ENCODE data around the gene LRRC8E. TPM values are rescaled to one million over a fixed set of nuclear protein-coding genes. Genes with fewer than 3 reads are reported as not detected.

Gene LRRC8E
- total RNA-seq, 1 donor from 2014 or later: 3.1 TPM

GRCh38 chr19:7864690-7865074 lies 23.6 kb upstream of the LRRC8E start:
- DNase-seq: no peak
- ATAC-seq: no peak
- intact Hi-C loops (cut with micrococcal nuclease): no loop called here

GRCh38 chr19:7865262-7865911 lies 22.9 kb upstream of the LRRC8E start:
- no peak for ATAC-seq
- intact Hi-C loops (cut with micrococcal nuclease): no loop called here
- DNase-seq: no peak

GRCh38 chr19:7866399-7867091 lies 21.8 kb upstream of the LRRC8E start:
- ATAC-seq: no peak
- intact Hi-C loops (cut with micrococcal nuclease): no loop called here
- no peak for DNase-seq

GRCh38 chr19:7867092-7867844 lies 21.0 kb upstream of the LRRC8E start:
- no peak for DNase-seq
- ATAC-seq: no peak
- intact Hi-C loops (cut with micrococcal nuclease): no loop called here

- ATAC-seq (no peak), DNase-seq (no peak)
- intact Hi-C loops (cut with micrococcal nuclease): no loop called here
These were observed 20.0 kb upstream of the LRRC8E start for GRCh38 chr19:7868326-7868670.

GRCh38 chr19:7868671-7869452 lies 19.4 kb upstream of the LRRC8E start:
- DNase-seq: peak; percentile 82
- intact Hi-C loops (cut with micrococcal nuclease): no loop called here
- peak; percentile 78 for ATAC-seq

GRCh38 chr19:7869453-7869909 lies 18.8 kb upstream of the LRRC8E start:
- DNase-seq (peak; percentile 76), ATAC-seq (peak; percentile 66)
- intact Hi-C loops (cut with micrococcal nuclease): no loop called here

GRCh38 chr19:7869910-7870511 lies 18.3 kb upstream of the LRRC8E start:
- intact Hi-C loops (cut with micrococcal nuclease): no loop called here
- ATAC-seq (peak; percentile 25), DNase-seq (peak; percentile 46)

- no peak for ATAC-seq
- intact Hi-C loops (cut with micrococcal nuclease): no loop called here
- peak; percentile 49 for DNase-seq
These were observed 17.5 kb upstream of the LRRC8E start for GRCh38 chr19:7870571-7871436.

- DNase-seq (peak; percentile 85), ATAC-seq (peak; percentile 56)
- intact Hi-C loops (cut with micrococcal nuclease): no loop called here
These were observed 16.6 kb upstream of the LRRC8E start for GRCh38 chr19:7871437-7872305.

GRCh38 chr19:7872306-7873204 lies 15.8 kb upstream of the LRRC8E start:
- intact Hi-C loops (cut with micrococcal nuclease): no loop called here
- DNase-seq: no peak
- ATAC-seq: no peak

GRCh38 chr19:7873304-7874075 lies 14.8 kb upstream of the LRRC8E start:
- intact Hi-C loops (cut with micrococcal nuclease): no loop called here
- DNase-seq: no peak
- ATAC-seq: no peak

GRCh38 chr19:7874076-7874896 lies 14.0 kb upstream of the LRRC8E start, which contains the start of gene PRR36:
Gene PRR36 (minus strand): TSS chr19:7874390. CDS start chr19:7873689, 701 bp downstream.
- ATAC-seq (peak; percentile 20), DNase-seq (peak; percentile 71)
- intact Hi-C loops (cut with micrococcal nuclease): no loop called here

- DNase-seq (no peak), ATAC-seq (no peak)
- intact Hi-C loops (cut with micrococcal nuclease): no loop called here
These were observed 13.4 kb upstream of the LRRC8E start for GRCh38 chr19:7874897-7875273.
